GM12873 (cell line): ENCODE data around the gene NRTN.

Source experiments
- CTCF ChIP-seq: IDR thresholded peaks from 2 replicates; pipeline ENCODE4 v1.5.1; 2012; ENCODE audit warnings: low read depth, mild to moderate bottlenecking, moderate library complexity, low read length, control low read depth; ENCODE audit not compliant: insufficient read depth; ENCODE audit errors: missing control alignments

Gene NRTN

GRCh38 chr19:5809053-5809452 is 4.2 kb downstream of the NRTN start:
- TF ChIP-seq CTCF = no peak

- no peak for TF ChIP-seq CTCF
Observed at GRCh38 chr19:5809469-5809868, 4.6 kb downstream of the NRTN start.

DNA sequence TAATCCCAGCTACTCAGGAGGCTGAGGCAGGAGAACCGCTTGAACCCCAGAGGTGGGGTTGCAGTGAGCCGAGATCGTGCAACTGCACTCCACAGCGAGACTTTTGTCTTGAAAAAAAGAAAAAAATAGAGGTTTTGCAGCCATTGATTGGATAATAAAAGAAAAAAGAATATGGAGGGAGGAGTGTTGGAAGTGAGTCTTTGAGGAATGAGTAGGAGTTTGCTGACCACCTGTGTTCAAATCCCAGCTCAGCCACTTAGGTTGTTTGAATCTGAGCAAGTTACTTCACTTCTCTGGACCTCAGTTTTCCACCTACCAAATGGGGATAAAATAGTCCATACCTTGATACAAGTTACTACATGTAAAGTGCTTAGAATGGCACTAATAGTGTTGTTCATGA is 6.2 kb downstream of the NRTN start:
- no peak for TF ChIP-seq CTCF

GRCh38 chr19:5814123-5814851 is 9.4 kb downstream of the NRTN start:
- TF ChIP-seq CTCF = no peak

DNA sequence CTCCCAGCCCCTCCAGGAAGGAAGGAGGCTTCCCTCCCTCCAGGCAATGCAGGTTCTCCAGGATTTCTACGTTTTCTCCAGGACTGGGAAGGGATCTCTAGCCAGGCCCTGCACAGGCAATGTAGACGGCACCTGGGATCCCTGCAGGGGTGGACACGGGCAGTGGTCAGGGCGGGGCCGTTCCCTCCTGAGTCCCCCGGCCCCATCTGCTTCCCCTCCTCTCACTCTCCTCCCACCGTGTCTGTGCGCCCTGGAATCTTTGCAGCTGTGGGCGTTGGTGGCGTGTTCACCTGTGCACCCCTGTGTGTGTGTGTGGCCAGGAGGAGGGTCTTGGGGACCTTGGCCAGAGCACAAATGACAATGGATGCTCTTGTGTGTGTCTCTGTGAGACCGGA is 10.0 kb downstream of the NRTN start:
- no peak for TF ChIP-seq CTCF

GRCh38 chr19:5817218-5817617 is 12.4 kb downstream of the NRTN start:
- no peak for TF ChIP-seq CTCF

DNA sequence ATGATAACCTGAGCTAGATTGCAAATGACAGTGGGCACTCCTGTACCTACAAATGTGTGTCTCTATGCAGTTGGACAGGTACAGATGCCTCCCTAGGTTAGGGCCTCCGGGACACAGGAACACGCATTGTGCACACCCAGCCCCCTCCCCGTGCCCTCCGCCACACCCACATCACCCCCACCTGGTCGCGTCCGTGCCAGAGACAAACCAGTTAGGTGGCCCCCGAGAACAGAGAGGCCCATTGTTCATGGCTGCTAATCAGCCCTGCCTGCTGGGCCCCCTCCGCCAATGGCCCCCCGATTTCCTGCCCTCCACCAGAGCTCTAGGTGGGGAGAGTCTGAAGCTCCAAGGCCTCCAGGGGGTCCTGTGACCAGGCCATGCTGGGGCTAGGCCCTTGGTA is 13.7 kb downstream of the NRTN start:
- TF ChIP-seq CTCF = no peak
